Ascending aorta (tissue), 2 donors: Measurements from ENCODE around the gene MPHOSPH8. TPM values are rescaled to one million over a fixed set of nuclear protein-coding genes. Genes with fewer than 3 reads are reported as not detected.
"Not testable (repeated sequence)": the region's sequence is repeated elsewhere in the genome, so short reads cannot be mapped to it uniquely, and the experiment has no call there.

Source experiments
- DNase-seq, 2 donors: peaks; one replicate each; pipeline ENCODE4 v3.0.0-alpha.2; 2019; ENCODE audit warnings: low spot score in 2 of 2
- H3K27ac ChIP-seq, 2 donors: fragments of 200-600 bp; sonication (generic); one replicate each; pipeline ENCODE4 v1.5.1; 2016 to 2017; ENCODE audit warnings: mild to moderate bottlenecking in 1 of 2
- H3K27me3 ChIP-seq: fragments of 200-600 bp; sonication (generic); one replicate; pipeline ENCODE4 v1.5.1; 2017
- H3K36me3 ChIP-seq, 2 donors: fragments of 200-600 bp; sonication (generic); one replicate each; pipeline ENCODE4 v1.5.1; 2016
- H3K4me1 ChIP-seq, 2 donors: fragments of 200-600 bp; sonication (generic); one replicate each; pipeline ENCODE4 v1.5.1; 2016 to 2017; ENCODE audit warnings: mild to moderate bottlenecking in 1 of 2
- H3K4me3 ChIP-seq, 2 donors: fragments of 200-600 bp; sonication (generic); one replicate each; pipeline ENCODE4 v1.5.1; 2016 to 2017; ENCODE audit warnings: mild to moderate bottlenecking in 1 of 2
- H3K9me3 ChIP-seq, 2 donors: fragments of 200-600 bp; sonication (generic); one replicate each; pipeline ENCODE4 v1.5.1; 2016
- CTCF ChIP-seq, 3 experiments: fragments of 200-600 bp in 2 of 3; fragments of 450-650 bp in 1 of 3; sonication (generic) in 2 of 3; IDR thresholded peaks; one replicate each; pipeline ENCODE4 v1.5.1; 2016 to 2019; ENCODE audit warnings: antibody characterized with exemption in 3 of 3, mild to moderate bottlenecking in 1 of 3, moderate library complexity in 1 of 3
- intact Hi-C: fragments of 100-400 bp; cut with DNase I; formaldehyde crosslinking; loops from one replicate; pipeline ENCODE4 v1.15.1; 2023
- total RNA-seq: library from RNA; depleted of rRNA; stranded (reverse); fragments of >200 nt; gene quantifications from one replicate; pipeline ENCODE4 v1.1.0, GENCODE V29; 2016

MPHOSPH8 gene
- total RNA-seq, 1 donor from 2014 or later: 18.5 TPM

DNA sequence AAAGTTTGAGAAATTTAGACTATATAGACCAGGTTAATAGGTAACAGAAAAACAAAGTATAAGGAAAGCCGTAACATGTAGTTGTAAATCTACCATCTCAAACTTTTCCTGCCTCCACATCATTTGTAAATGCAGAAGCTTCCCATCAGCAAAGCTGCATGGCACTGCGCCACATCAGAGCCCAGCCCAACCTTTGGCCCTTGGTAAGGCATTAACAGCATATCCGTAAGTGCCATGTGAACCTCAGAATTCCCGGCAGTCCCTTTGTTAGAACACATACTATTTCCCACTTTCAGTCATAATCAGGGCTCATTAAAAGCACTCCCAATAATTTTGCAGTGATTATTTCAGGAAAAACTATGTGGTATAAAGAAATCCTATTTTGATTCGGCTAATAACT, 51.6 kb downstream of the MPHOSPH8 start:
- no peak for TF ChIP-seq CTCF (IDR thresholded peaks at IDR 0.05)
- intact Hi-C loops: no loop called here
- Histone ChIP-seq H3K27me3 (no peaks in the 10 kb centered on the region), H3K36me3 (no peaks in the 10 kb centered on the region), H3K4me1 (no peaks in the 10 kb centered on the region), H3K27ac (no peak overlapping the region), H3K4me3 (no peak overlapping the region), H3K9me3 (no peaks in the 10 kb centered on the region)
- no peak for DNase-seq

GRCh38 chr13:19685437-19685836, 52.0 kb downstream of the MPHOSPH8 start:
- no peak overlapping the region for H3K4me3 ChIP-seq
- DNase-seq: no peak
- H3K9me3 ChIP-seq: no peaks in the 10 kb centered on the region
- H3K27ac ChIP-seq: no peak overlapping the region
- no peaks in the 10 kb centered on the region for H3K27me3 ChIP-seq
- no peaks in the 10 kb centered on the region for H3K36me3 ChIP-seq
- intact Hi-C loops: no loop called here
- H3K4me1 ChIP-seq: no peaks in the 10 kb centered on the region
- TF ChIP-seq CTCF (IDR thresholded peaks at IDR 0.05): no peak

DNA sequence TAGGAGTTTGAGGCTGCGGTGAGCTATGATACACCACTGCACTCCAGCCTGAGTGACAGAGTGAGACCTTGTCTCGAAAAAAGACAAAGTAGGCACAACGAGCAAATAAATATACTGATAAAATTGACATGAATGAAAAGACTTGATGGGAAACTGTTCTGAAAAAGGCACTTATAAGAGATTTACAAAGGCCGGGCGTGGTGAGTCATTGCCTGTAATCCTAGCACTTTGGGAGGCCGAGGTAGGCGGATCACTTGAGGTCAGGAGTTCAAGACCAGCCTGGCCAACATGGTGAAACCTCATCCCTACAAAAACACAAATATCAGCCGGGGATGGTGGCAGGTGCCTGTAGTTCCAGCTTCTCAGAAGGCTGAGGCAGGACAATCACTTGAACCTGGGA, 58.0 kb downstream of the MPHOSPH8 start:
- H3K4me1 ChIP-seq, H3K36me3 ChIP-seq, H3K27me3 ChIP-seq, H3K4me3 ChIP-seq, H3K27ac ChIP-seq, DNase-seq, intact Hi-C loops, H3K9me3 ChIP-seq: not testable (repeated sequence)

DNA sequence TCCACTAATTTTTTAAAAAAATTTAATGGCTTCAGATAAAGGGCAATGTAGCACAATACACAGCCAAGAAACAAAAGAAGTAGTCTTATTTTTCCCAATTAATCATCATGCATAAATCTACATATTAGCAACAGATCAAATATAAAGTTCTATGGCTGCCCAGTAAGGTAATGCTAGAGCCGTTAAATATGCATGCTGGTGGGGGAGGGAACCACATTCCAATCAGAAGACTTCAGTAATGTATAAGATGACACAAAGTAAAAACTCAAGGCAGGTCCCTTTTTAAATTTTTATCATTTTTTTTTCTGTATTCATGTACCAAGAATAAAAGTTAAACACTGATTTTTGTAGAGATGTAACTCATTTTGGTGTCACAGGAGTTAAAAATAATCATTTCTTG, 62.0 kb downstream of the MPHOSPH8 start:
- no peak for TF ChIP-seq CTCF (IDR thresholded peaks at IDR 0.05)
- Histone ChIP-seq H3K4me3 (no peak overlapping the region), H3K27ac (no peak overlapping the region), H3K36me3 (no peaks in the 10 kb centered on the region), H3K4me1 (no peaks in the 10 kb centered on the region), H3K9me3 (no peaks in the 10 kb centered on the region), H3K27me3 (no peaks in the 10 kb centered on the region)
- DNase-seq: no peak
- intact Hi-C loops: no loop called here

DNA sequence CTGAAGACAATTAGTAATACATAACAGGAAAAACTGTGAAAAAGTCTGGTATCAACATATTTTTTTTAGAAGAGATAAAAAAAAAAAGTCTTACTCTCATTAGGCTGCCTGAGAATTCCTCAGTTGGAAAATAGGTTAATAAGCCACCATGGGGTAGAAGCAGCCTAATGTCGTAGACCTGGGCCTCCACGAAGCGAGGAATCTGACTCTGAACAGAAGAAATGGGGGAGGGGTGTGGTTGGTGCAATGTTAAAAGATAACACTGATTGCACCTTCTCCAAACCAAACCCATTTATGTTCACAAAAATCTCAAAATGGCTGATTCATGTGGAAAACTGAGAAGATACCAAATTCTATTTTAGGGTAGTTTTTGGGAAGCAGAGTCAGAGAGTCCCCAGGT, 62.4 kb downstream of the MPHOSPH8 start:
- intact Hi-C loops: no loop called here
- Histone ChIP-seq H3K4me1 (no peaks in the 10 kb centered on the region), H3K4me3 (no peak overlapping the region), H3K36me3 (no peaks in the 10 kb centered on the region), H3K9me3 (no peaks in the 10 kb centered on the region), H3K27me3 (no peaks in the 10 kb centered on the region), H3K27ac (no peak overlapping the region)
- TF ChIP-seq CTCF (IDR thresholded peaks at IDR 0.05): no peak
- DNase-seq: no peak

GRCh38 chr13:19700963-19701362, 67.5 kb downstream of the MPHOSPH8 start:
- H3K27me3 ChIP-seq, H3K4me1 ChIP-seq, H3K27ac ChIP-seq, DNase-seq, H3K4me3 ChIP-seq, H3K9me3 ChIP-seq, H3K36me3 ChIP-seq: not testable (repeated sequence)
- intact Hi-C loops: loop anchor here (10.0 kb wide), 1 partner anchor 496 kb away; no protein-coding TSS in a partner anchor

- not testable (repeated sequence) for H3K27ac ChIP-seq, H3K4me3 ChIP-seq, H3K9me3 ChIP-seq, H3K4me1 ChIP-seq, H3K27me3 ChIP-seq, H3K36me3 ChIP-seq, DNase-seq
- intact Hi-C loops: loop anchor here (10.0 kb wide), 1 partner anchor 497 kb away; no protein-coding TSS in a partner anchor
These were observed 68.2 kb downstream of the MPHOSPH8 start for GRCh38 chr13:19701619-19702018.

GRCh38 chr13:19704256-19704655, 70.8 kb downstream of the MPHOSPH8 start:
- H3K27ac ChIP-seq, H3K27me3 ChIP-seq, H3K4me1 ChIP-seq, H3K9me3 ChIP-seq, DNase-seq, H3K4me3 ChIP-seq, H3K36me3 ChIP-seq: not testable (repeated sequence)
- intact Hi-C loops: loop anchor here (10.0 kb wide), 1 partner anchor 499 kb away; no protein-coding TSS in a partner anchor

GRCh38 chr13:19709039-19709438, 75.6 kb downstream of the MPHOSPH8 start:
- not testable (repeated sequence) for H3K9me3 ChIP-seq, H3K27me3 ChIP-seq, H3K27ac ChIP-seq, H3K36me3 ChIP-seq, H3K4me1 ChIP-seq, DNase-seq, H3K4me3 ChIP-seq
- intact Hi-C loops: loop anchor here (10.0 kb wide), 1 partner anchor 504 kb away; no protein-coding TSS in a partner anchor

DNA sequence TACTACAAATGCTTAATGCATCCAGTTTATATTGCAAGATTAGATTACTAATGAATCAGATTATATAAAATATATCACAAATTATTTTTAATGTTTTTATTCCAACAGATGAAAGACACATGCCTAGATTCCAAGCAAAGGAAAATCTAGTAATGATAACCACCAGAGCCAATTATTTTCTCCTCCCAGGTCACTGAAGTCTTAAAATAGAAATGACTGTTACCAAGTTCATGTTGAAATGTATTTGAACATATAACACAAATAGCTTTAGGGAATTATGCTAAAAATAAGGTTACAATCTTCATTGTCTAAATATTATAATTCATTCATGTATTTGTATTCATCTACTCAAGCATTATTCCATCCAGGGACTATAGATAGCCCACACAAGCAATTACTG, 76.3 kb downstream of the MPHOSPH8 start:
- not testable (repeated sequence) for H3K4me1 ChIP-seq, DNase-seq, H3K36me3 ChIP-seq, H3K9me3 ChIP-seq, H3K27ac ChIP-seq, H3K4me3 ChIP-seq, H3K27me3 ChIP-seq
- intact Hi-C loops: loop anchor here (10.0 kb wide), 1 partner anchor 505 kb away; no protein-coding TSS in a partner anchor
